HCT116 (cell line): Measurements from ENCODE around the gene PRR29. TPM values are rescaled to one million over a fixed set of nuclear protein-coding genes. Genes with fewer than 3 reads are reported as not detected.

Source experiments
- ATAC-seq: fragments of 200-7000 bp; cut with Tn5 transposase; 2 replicates; pipeline ENCODE4 v1.9.1; 2020; ENCODE audit warnings: mild to moderate bottlenecking, moderate library complexity
- BruUV-seq: library from RNA; stranded (reverse); fragments of 400-500 nt; replicated peaks from 2 replicates; lab custom pipeline; 2021; lab: Mats Ljungman, UMichigan
- CTCF ChIA-PET: fragments of 300-600 bp; sonication (Branson Sonifier 250); formaldehyde crosslinking; loops from one replicate; lab custom pipeline; 2021; ENCODE audit warnings: antibody characterized with exemption; lab: Charles Lee
- POLR2A ChIA-PET: fragments of 300-600, 350-600 bp; sonication (Branson Sonifier 250); formaldehyde crosslinking; loops from one replicate; lab custom pipeline; 2021; ENCODE audit warnings: antibody characterized with exemption; lab: Charles Lee
- RAD21 ChIA-PET, 2 experiments: fragments of 300-600 bp; sonication (Branson Sonifier 250); formaldehyde crosslinking; loops; one replicate each; lab custom pipeline; 2023; ENCODE audit warnings: low total read pairs in 2 of 2; ENCODE audit not compliant: uncharacterized antibody in 2 of 2, unreplicated experiment in 2 of 2, low non-redundant PET in 1 of 2; lab: Charles Lee
- DNase-seq: peaks from one replicate; pipeline ENCODE4 v3.0.0-alpha.2; 2010; ENCODE audit warnings: low read depth, low spot score
- H2AFZ ChIP-seq: fragments of 200-600 bp; shearing (Covaris generic), sonication (generic); 2 replicates; pipeline ENCODE4 v1.6.1; 2017; ENCODE audit warnings: low read depth, mixed run types, mixed read lengths, antibody characterized with exemption, low read length; ENCODE audit not compliant: poor library complexity, severe bottlenecking
- H3K27ac ChIP-seq: 2 replicates; pipeline ENCODE4 v1.5.1; 2012; ENCODE audit warnings: low read depth, low read length
- H3K27me3 ChIP-seq: fragments of 200-600 bp; sonication (generic); 2 replicates; pipeline ENCODE4 v1.6.1; 2016; ENCODE audit warnings: mixed run types, low read length, mixed read lengths; ENCODE audit not compliant: insufficient read depth
- H3K36me3 ChIP-seq, 2 experiments: fragments of 200-500 bp in 1 of 2; fragments of 200-600 bp in 1 of 2; sonication (Bioruptor generic) in 1 of 2; sonication (generic) in 1 of 2; 2 replicates each; pipeline versions ENCODE4 v1.5.1 to v1.6.1; 2014 to 2016; ENCODE audit warnings: low read length in 2 of 2, inconsistent platforms in 1 of 2, mixed read lengths in 1 of 2, mixed run types in 1 of 2; ENCODE audit not compliant: insufficient read depth in 2 of 2, control insufficient read depth in 1 of 2
- H3K4me1 ChIP-seq, 2 experiments: fragments of 200-600 bp in 1 of 2; sonication (generic) in 1 of 2; 2 replicates each; pipeline versions ENCODE4 v1.5.1 to v1.6.1; 2012 to 2017; ENCODE audit warnings: low read length in 2 of 2, inconsistent platforms in 1 of 2, mild to moderate bottlenecking in 1 of 2, mixed read lengths in 1 of 2, mixed run types in 1 of 2, moderate library complexity in 1 of 2; ENCODE audit not compliant: insufficient read depth in 2 of 2, control insufficient read depth in 1 of 2
- H3K4me2 ChIP-seq: fragments of 200-600 bp; sonication (generic); 2 replicates; pipeline ENCODE4 v1.6.1; 2017; ENCODE audit warnings: mixed run types, low read length, mixed read lengths
- H3K4me3 ChIP-seq, 2 experiments: fragments of 200-600 bp in 1 of 2; sonication (generic) in 1 of 2; replicated peaks in 1 of 2; 2 replicates each; pipeline ENCODE4 v1.5.1; 2011 to 2016; ENCODE audit warnings: low read length in 2 of 2, control low read depth in 1 of 2, low read depth in 1 of 2, mild to moderate bottlenecking in 1 of 2, mixed read lengths in 1 of 2, mixed run types in 1 of 2
- H3K79me2 ChIP-seq: fragments of 200-600 bp; sonication (generic); 2 replicates; pipeline ENCODE4 v1.6.1; 2017; ENCODE audit warnings: mild to moderate bottlenecking, mixed run types, low read length, moderate library complexity, mixed read lengths; ENCODE audit not compliant: insufficient read depth
- H3K9ac ChIP-seq: fragments of 200-600 bp; sonication (generic); 2 replicates; pipeline ENCODE4 v1.6.1; 2016; ENCODE audit warnings: low read length, mixed read lengths
- H3K9me2 ChIP-seq: fragments of 200-600 bp; sonication (generic), shearing (Covaris generic); 2 replicates; pipeline ENCODE4 v1.6.1; 2017; ENCODE audit warnings: mixed run types, mild to moderate bottlenecking, moderate library complexity; ENCODE audit not compliant: insufficient read depth
- H3K9me3 ChIP-seq, 2 experiments: fragments of 200-500 bp in 1 of 2; fragments of 200-600 bp in 1 of 2; sonication (Bioruptor generic) in 1 of 2; sonication (generic) in 1 of 2; 2 replicates each; pipeline ENCODE4 v1.6.1; 2014 to 2017; ENCODE audit warnings: low read length in 2 of 2, mixed read lengths in 2 of 2, inconsistent platforms in 1 of 2, low read depth in 1 of 2, mild to moderate bottlenecking in 1 of 2, mixed run types in 1 of 2, moderate library complexity in 1 of 2; ENCODE audit not compliant: control insufficient read depth in 1 of 2, insufficient read depth in 1 of 2
- H4K20me1 ChIP-seq: fragments of 200-600 bp; sonication (generic), shearing (Covaris generic); 2 replicates; pipeline ENCODE4 v1.6.1; 2017; ENCODE audit warnings: mixed run types, mild to moderate bottlenecking, moderate library complexity; ENCODE audit not compliant: insufficient read depth
- ATF3 ChIP-seq: IDR thresholded peaks from 2 replicates; pipeline ENCODE4 v1.6.1; 2012
- CEBPB ChIP-seq: IDR thresholded peaks from 2 replicates; pipeline ENCODE4 v1.6.1; 2012; ENCODE audit warnings: low read depth
- CTCF ChIP-seq, 3 experiments: fragments of 200-600 bp in 1 of 3; sonication (generic) in 1 of 3; IDR thresholded peaks in 2 of 3; conservative IDR thresholded peaks in 1 of 3; 2 replicates each; pipeline ENCODE4 v1.5.1; 2012 to 2017; ENCODE audit warnings: low read depth in 2 of 3, low read length in 2 of 3, antibody characterized with exemption in 1 of 3, borderline replicate concordance in 1 of 3, control low read depth in 1 of 3, mild to moderate bottlenecking in 1 of 3, mixed read lengths in 1 of 3, mixed run types in 1 of 3, moderate library complexity in 1 of 3; ENCODE audit not compliant: insufficient read depth in 1 of 3
- EGR1 ChIP-seq: IDR thresholded peaks from 2 replicates; pipeline ENCODE4 v1.6.1; 2012; ENCODE audit warnings: low read depth
- EZH2 ChIP-seq: fragments of 200-600 bp; sonication (generic); IDR thresholded peaks from 2 replicates; pipeline ENCODE4 v1.6.1; 2017; ENCODE audit warnings: antibody characterized with exemption, mixed run types
- POLR2A ChIP-seq: IDR thresholded peaks from 2 replicates; pipeline ENCODE4 v1.7.0; 2011; ENCODE audit warnings: borderline replicate concordance; ENCODE audit not compliant: insufficient read depth, insufficient read length; ENCODE audit errors: extremely low read depth
- RAD21 ChIP-seq: IDR thresholded peaks from 2 replicates; pipeline ENCODE4 v1.6.1; 2012; ENCODE audit warnings: low read depth, mild to moderate bottlenecking
- SIN3A ChIP-seq: IDR thresholded peaks from 2 replicates; pipeline ENCODE4 v1.6.1; 2012; ENCODE audit warnings: low read depth
- SP1 ChIP-seq: IDR thresholded peaks from 2 replicates; pipeline ENCODE4 v1.6.1; 2012; ENCODE audit warnings: low read depth
- YY1 ChIP-seq: IDR thresholded peaks from 2 replicates; pipeline ENCODE4 v1.6.1; 2011; ENCODE audit warnings: low read length, low read depth, moderate library complexity, mild to moderate bottlenecking; ENCODE audit not compliant: insufficient replicate concordance; ENCODE audit errors: extremely low read depth
- ZFX ChIP-seq: fragments of 450-650 bp; IDR thresholded peaks from 2 replicates; pipeline ENCODE4 v1.6.1; 2017
- ZNF274 ChIP-seq: fragments of 200-500 bp; sonication (Bioruptor generic); IDR thresholded peaks from 2 replicates; pipeline ENCODE4 v1.6.1; 2014; ENCODE audit warnings: mild to moderate bottlenecking, low read depth, low read length, inconsistent platforms
- intact Hi-C: fragments of 100-400 bp; cut with micrococcal nuclease; formaldehyde crosslinking; loops from 2 replicates; pipeline ENCODE4 v1.10.0; 2022
- total RNA-seq: library from RNA; stranded (reverse); gene quantifications from one replicate; pipeline ENCODE4 v1.2.1, GENCODE V29; 2021; ENCODE audit not compliant: unreplicated experiment

Gene PRR29
- total RNA-seq, 1 experiment from 2014 or later: not detected

- H3K9me3 ChIP-seq: no peaks in the 10 kb centered on the region
- H3K4me1 ChIP-seq: no peaks in the 10 kb centered on the region
- H3K4me2 ChIP-seq: no peak overlapping the region
- CTCF ChIA-PET: interaction anchor here (0.9 kb wide), 1 partner anchor 137 kb away, joined by 3 read pairs; no protein-coding TSS in a partner anchor
- no peaks in the 10 kb centered on the region for H3K79me2 ChIP-seq
- no peak for DNase-seq
- H3K27me3 ChIP-seq: peaks cover 38% of the 10 kb centered on the region; the same call in 1 of the 2 replicates
- intact Hi-C loops: no loop called here
- H2AFZ ChIP-seq: no peak overlapping the region
- BruUV-seq: no TSS peak
- H3K9me2 ChIP-seq: no peaks in the 10 kb centered on the region
- no peak for TF ChIP-seq RAD21
- TF ChIP-seq YY1: no peak
- TF ChIP-seq EGR1: no peak
- TF ChIP-seq ZNF274: no peak
- TF ChIP-seq EZH2: no peak
- TF ChIP-seq ATF3: no peak
- TF ChIP-seq CTCF (IDR thresholded peaks at IDR 0.05 in 2 of 3, conservative IDR thresholded peaks at IDR 0.05 in 1 of 3; ENCODE audit: borderline replicate concordance in 1 of 3, insufficient read depth in 1 of 3, low read depth in 2 of 3, low read length in 2 of 3): no peak
- TF ChIP-seq CEBPB: no peak
- no peak for TF ChIP-seq SIN3A
- no peak for TF ChIP-seq POLR2A
- TF ChIP-seq SP1: no peak
- TF ChIP-seq ZFX: no peak
- no peaks in the 10 kb centered on the region for H4K20me1 ChIP-seq
- ATAC-seq: no peak
- no peak overlapping the region for H3K27ac ChIP-seq
- POLR2A ChIA-PET: no interaction called here
- H3K4me3 ChIP-seq: no peak overlapping the region
- no peak overlapping the region for H3K9ac ChIP-seq
- RAD21 ChIA-PET: no interaction called here
- H3K36me3 ChIP-seq: no peaks in the 10 kb centered on the region
Measured at GRCh38 chr17:63996430-63997182, 1.5 kb upstream of the PRR29 start.
